ENCODE results near the gene AURKA. TPM values are rescaled to one million over a fixed set of nuclear protein-coding genes. Genes with fewer than 3 reads are reported as not detected.

Gene AURKA
- total and polyA plus RNA-seq, 2 of the 8 experiments (the other 6 are each of a cell fraction or from before 2014, with no cell fraction given): 45.8 to 84.8 TPM

DNA sequence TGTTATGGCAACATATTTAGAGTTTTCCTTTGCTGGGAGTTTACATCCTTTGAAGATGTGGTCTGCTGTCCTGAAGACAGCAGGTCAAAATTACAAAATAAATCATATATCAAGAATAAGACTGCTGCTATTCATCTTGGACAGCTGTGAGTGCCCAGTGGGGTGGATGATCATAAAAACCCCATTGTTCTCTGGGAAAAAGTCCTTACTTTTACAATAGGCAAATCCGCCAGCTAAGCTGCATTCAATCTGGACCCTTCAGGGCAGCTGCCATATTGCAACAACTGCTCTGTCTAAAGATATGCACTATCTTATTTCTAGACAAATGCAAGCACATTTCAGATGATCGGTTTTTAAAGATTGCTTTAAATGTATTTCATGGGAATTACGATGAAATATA, 39.5 kb upstream of the AURKA start (continued):
- TF ChIP-seq NRF1 (IDR thresholded peaks at IDR 0.05; ENCODE audit: low read depth, low read length): no peak
- no peak for TF ChIP-seq PHF8 (conservative IDR thresholded peaks at IDR 0.05; ENCODE audit: low read depth, low read length)
- TF ChIP-seq TAF1 (IDR thresholded peaks at IDR 0.05; ENCODE audit: low read depth, low read length): no peak
- no peak for TF ChIP-seq SP4 (IDR thresholded peaks at IDR 0.05; ENCODE audit: low read length)
- no peak for TF ChIP-seq SIX5 (IDR thresholded peaks at IDR 0.05; ENCODE audit: low read depth, low read length)
- TF ChIP-seq JUN (IDR thresholded peaks at IDR 0.05; ENCODE audit: low read depth, low read length): no peak
- TF ChIP-seq ZNF274 (IDR thresholded peaks at IDR 0.05; ENCODE audit: borderline replicate concordance, extremely low read depth, low read length): no peak
- no peak for TF ChIP-seq CTCF (IDR thresholded peaks at IDR 0.05; ENCODE audit: control extremely low read depth in 1 of 3, insufficient read depth in 1 of 3, low read depth in 1 of 3, low read length in 3 of 3)

All from H1 (cell line).